ENCODE results near the gene SHB. TPM values are rescaled to one million over a fixed set of nuclear protein-coding genes. Genes with fewer than 3 reads are reported as not detected.

The SHB gene
- total and polyA plus RNA-seq, 8 donors = 16.1 to 26.8 (median 21.9) TPM

DNA sequence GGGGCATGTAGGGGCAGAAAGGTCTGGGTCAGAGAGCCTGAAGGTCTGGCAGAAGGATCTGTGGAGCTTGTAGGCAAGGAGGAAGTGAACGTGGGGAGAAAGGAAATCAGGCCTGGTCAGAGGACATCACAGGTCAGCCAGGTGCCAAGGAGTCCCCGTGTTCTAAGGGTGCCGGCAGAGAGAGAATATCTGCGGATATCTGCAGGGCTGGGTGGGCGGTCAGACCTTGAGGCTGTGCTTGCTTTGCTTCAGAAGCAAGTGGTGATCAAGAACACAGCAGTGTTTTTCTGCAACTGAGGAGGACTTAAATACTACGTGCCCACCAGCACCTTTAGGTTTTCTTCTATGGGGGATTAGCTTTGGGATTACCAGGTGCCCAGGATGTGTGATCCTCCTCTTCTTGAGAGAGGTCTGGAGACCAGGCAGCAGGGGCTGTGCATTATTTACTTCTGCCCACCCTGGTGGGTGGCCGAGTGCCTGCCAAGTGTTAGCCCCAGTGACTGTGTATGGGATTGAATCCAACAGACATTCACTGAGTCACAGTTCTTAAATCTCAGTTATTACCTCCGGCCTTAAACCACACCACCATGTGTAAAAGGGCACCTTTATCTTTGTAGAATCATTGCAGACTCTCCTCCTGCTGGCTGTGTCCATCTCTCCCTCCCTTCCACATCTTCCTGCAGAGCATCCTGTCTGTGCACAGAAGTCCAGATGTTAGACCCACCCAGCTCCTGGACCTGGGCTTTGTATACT lies 12.5 kb upstream of the SHB start:
- H3K27ac ChIP-seq = no peak overlapping the region
- no peak for DNase-seq
- ATAC-seq = no peak
- TF ChIP-seq, protein P1, sequence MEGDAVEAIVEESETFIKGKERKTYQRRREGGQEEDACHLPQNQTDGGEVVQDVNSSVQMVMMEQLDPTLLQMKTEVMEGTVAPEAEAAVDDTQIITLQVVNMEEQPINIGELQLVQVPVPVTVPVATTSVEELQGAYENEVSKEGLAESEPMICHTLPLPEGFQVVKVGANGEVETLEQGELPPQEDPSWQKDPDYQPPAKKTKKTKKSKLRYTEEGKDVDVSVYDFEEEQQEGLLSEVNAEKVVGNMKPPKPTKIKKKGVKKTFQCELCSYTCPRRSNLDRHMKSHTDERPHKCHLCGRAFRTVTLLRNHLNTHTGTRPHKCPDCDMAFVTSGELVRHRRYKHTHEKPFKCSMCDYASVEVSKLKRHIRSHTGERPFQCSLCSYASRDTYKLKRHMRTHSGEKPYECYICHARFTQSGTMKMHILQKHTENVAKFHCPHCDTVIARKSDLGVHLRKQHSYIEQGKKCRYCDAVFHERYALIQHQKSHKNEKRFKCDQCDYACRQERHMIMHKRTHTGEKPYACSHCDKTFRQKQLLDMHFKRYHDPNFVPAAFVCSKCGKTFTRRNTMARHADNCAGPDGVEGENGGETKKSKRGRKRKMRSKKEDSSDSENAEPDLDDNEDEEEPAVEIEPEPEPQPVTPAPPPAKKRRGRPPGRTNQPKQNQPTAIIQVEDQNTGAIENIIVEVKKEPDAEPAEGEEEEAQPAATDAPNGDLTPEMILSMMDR (IDR thresholded peaks at IDR 0.05) = no peak
- H3K9me3 ChIP-seq = no peaks in the 10 kb centered on the region
- H3K36me3 ChIP-seq = no peaks in the 10 kb centered on the region
- H3K4me1 ChIP-seq = peaks cover 0 to 40% of the 10 kb centered on the region in 2 donors
- no peaks in the 10 kb centered on the region for H3K27me3 ChIP-seq
- intact Hi-C loops (cut with DNase I) = loop anchor here in 1 of 2 donors (10.0 kb wide), 1 partner anchor 167 kb away; no protein-coding TSS in a partner anchor
- no peak overlapping the region for H3K4me3 ChIP-seq

DNA sequence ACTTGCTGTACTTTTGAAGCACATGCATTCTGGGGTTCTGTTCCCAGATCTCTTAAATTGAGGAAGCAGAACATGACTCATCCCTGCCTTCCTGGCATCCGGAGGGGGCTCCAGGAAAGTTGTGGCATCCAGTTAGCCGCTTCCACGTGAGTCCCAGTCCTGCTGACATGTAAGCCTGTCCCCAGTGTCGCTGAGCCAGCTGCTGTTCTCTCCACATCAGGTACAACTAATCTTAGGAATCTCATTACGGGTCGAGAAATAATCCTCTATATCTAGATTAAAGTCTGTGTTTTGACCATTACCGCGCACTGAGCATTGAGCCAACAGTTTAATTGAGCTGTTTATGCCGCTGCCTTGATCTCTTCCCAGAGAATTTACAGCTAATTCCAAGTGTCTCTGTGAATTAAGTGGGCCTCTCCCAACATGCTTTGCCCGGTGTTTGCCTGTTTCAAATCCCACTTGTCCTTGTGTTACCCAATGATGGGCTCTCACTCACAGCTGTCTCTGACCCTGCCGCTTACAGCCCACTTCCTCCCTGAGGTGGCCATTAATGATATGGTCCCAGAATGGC lies 10.5 kb upstream of the SHB start:
- TF ChIP-seq, protein P1 (IDR thresholded peaks at IDR 0.05) = no peak
- Histone ChIP-seq H3K4me1 (peaks cover 0 to 46% of the 10 kb centered on the region in 2 donors), H3K36me3 (no peaks in the 10 kb centered on the region), H3K9me3 (peaks cover 0 to 2% of the 10 kb centered on the region in 2 donors), H3K27ac (no peak overlapping the region), H3K4me3 (no peak overlapping the region), H3K27me3 (no peaks in the 10 kb centered on the region)
- ATAC-seq = peak; percentile 31
- intact Hi-C loops (cut with DNase I) = loop anchor here in 1 of 2 donors (10.0 kb wide), 1 partner anchor 165 kb away; no protein-coding TSS in a partner anchor
- DNase-seq = peak in 1 of 4 donors; percentile 77

DNA sequence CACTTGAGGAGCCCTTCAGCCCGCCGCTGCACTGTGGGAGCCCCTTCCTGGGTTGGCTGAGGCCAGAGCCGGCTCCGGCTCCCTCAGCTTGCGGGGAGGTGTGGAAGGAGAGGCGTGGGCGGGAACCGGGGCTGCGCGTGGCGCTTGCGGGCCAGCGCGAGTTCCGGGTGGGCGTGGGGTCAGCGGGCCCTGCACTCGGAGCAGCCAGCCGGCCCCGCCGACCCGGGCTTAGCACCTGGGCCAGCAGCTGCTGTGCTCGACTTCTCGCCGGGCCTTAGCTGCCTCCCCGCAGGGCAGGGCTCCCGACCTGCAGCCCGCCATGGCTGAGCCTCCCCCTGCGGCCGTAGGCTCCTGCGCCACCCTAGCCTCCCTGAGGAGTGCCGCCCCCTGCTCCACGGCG lies 6.2 kb upstream of the SHB start:
- H3K4me1 ChIP-seq = peaks cover 4 to 30% of the 10 kb centered on the region in 2 donors
- H3K36me3 ChIP-seq = no peaks in the 10 kb centered on the region
- DNase-seq (peak in 1 of 4 donors; percentile 80), ATAC-seq (peak; percentile 49)
- TF ChIP-seq, protein P1 (IDR thresholded peaks at IDR 0.05) = no peak
- intact Hi-C loops (cut with DNase I) = no loop called here
- no peak overlapping the region for H3K27ac ChIP-seq
- H3K9me3 ChIP-seq = peaks cover 0 to 2% of the 10 kb centered on the region in 2 donors
- H3K27me3 ChIP-seq = peaks cover 0 to 2% of the 10 kb centered on the region in 2 donors
- no peak overlapping the region for H3K4me3 ChIP-seq

DNA sequence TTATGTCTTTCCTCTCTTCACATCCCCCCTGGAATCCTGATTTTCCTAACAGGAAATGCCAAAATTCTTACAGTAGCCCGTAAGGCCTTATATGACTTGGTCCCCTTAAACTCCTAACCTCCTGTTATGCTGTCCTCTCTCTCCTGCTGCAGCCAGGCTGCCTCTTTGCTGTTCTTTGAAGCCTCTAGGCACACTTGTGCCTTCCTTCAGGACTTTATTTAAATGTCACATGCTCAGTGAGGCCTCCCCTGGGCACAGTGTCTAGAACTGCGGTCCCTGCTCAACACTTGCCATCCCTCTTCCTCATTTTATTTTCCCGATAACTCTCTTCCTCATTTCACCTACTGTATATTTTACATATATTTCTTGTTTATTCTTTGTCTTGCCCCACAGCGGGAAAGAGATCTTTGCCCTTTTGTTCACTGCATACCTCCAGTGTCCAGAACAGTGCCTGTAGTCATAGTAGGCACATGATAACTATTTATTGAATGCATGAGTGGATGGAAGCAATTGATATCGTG lies 5.5 kb upstream of the SHB start:
- peak in 1 of 4 donors; percentile 54 for DNase-seq
- TF ChIP-seq, protein P1 (IDR thresholded peaks at IDR 0.05) = no peak
- ATAC-seq = peak; percentile 37
- H3K4me3 ChIP-seq = no peak overlapping the region
- H3K9me3 ChIP-seq = peaks cover 0 to 2% of the 10 kb centered on the region in 2 donors
- H3K27me3 ChIP-seq = peaks cover 0 to 10% of the 10 kb centered on the region in 2 donors
- H3K27ac ChIP-seq = no peak overlapping the region
- no peaks in the 10 kb centered on the region for H3K36me3 ChIP-seq
- intact Hi-C loops (cut with DNase I) = no loop called here
- peaks cover 4 to 33% of the 10 kb centered on the region in 2 donors for H3K4me1 ChIP-seq

DNA sequence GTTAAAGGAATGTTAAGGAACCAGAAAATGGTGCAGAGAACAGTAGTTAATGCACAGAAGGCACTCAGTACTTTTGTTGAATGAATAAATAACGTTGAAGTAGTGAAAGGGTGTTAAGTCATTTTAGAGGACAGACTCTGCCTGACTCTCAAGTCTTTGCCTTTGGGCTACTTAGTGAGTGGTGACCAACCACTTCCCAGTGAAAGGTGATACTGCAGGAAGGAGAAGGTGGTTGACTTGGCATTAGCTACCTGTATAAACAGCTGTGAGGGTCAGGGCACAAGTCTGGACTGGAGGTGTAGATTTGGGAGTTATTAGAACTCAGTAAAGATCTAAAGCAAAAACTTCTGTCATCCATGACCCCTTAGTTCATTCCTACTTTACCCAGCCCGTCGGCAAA lies 4.9 kb upstream of the SHB start:
- DNase-seq = no peak
- ATAC-seq = peak; percentile 4
- peaks cover 4 to 29% of the 10 kb centered on the region in 2 donors for H3K4me1 ChIP-seq
- no peak overlapping the region for H3K27ac ChIP-seq
- TF ChIP-seq, protein P1 (IDR thresholded peaks at IDR 0.05) = no peak
- no peak overlapping the region for H3K4me3 ChIP-seq
- peaks cover 0 to 2% of the 10 kb centered on the region in 2 donors for H3K9me3 ChIP-seq
- H3K27me3 ChIP-seq = peaks cover 0 to 11% of the 10 kb centered on the region in 2 donors
- no peaks in the 10 kb centered on the region for H3K36me3 ChIP-seq
- intact Hi-C loops (cut with DNase I) = no loop called here

Measured in left lung (tissue), 10 donors.